Naive thymus-derived CD4-positive, alpha-beta T cell (primary cell): ENCODE results near the gene MAGI2. TPM values are rescaled to one million over a fixed set of nuclear protein-coding genes. Genes with fewer than 3 reads are reported as not detected.

Experiments
- ATAC-seq: fragments of 150-1000 bp; cut with Tn5 transposase; 2 replicates; pipeline ENCODE4 v1.10.0; 2021; ENCODE audit warnings: mild to moderate bottlenecking, moderate library complexity
- CTCF ChIA-PET: fragments of 350-600 bp; sonication (Branson Sonifier 250); formaldehyde crosslinking; loops from one replicate; lab custom pipeline; 2021; ENCODE audit warnings: antibody characterized with exemption; lab: Charles Lee
- POLR2A ChIA-PET: fragments of 350-600 bp; sonication (Branson Sonifier 250); formaldehyde crosslinking; loops from one replicate; lab custom pipeline; 2021; ENCODE audit warnings: antibody characterized with exemption, inconsistent platforms; lab: Charles Lee
- DNase-seq, 9 donors: peaks; one replicate each; pipeline versions ENCODE4 v3.0.0 to v3.0.0-alpha.2; 2020 to 2022; ENCODE audit warnings: mixed read lengths in 1 of 9
- H3K27ac ChIP-seq: one replicate; pipeline ENCODE4 v1.7.0; 2013; ENCODE audit warnings: mild to moderate bottlenecking, low read depth, low read length, moderate library complexity
- H3K27me3 ChIP-seq, 2 donors: one replicate each; pipeline ENCODE4 v1.7.0; 2013; ENCODE audit warnings: low read length in 2 of 2, mild to moderate bottlenecking in 2 of 2, moderate library complexity in 2 of 2; ENCODE audit not compliant: control insufficient read depth in 2 of 2, insufficient read depth in 2 of 2
- H3K36me3 ChIP-seq, 3 experiments: 1 replicate in 2 of 3; 2 replicates in 1 of 3; pipeline ENCODE4 v1.7.0; 2013; ENCODE audit warnings: low read length in 3 of 3, mild to moderate bottlenecking in 3 of 3, moderate library complexity in 1 of 3; ENCODE audit not compliant: insufficient read depth in 3 of 3, control insufficient read depth in 2 of 3
- H3K4me1 ChIP-seq, 2 donors: one replicate each; pipeline ENCODE4 v1.7.0; 2013; ENCODE audit warnings: low read length in 2 of 2, mild to moderate bottlenecking in 2 of 2, moderate library complexity in 1 of 2; ENCODE audit not compliant: control insufficient read depth in 2 of 2, insufficient read depth in 2 of 2
- H3K4me3 ChIP-seq: 2 replicates; pipeline ENCODE4 v1.7.0; 2013; ENCODE audit warnings: mild to moderate bottlenecking, low read length
- H3K9me3 ChIP-seq, 3 experiments: 1 replicate in 2 of 3; 2 replicates in 1 of 3; pipeline ENCODE4 v1.7.0; 2013; ENCODE audit warnings: low read length in 3 of 3; ENCODE audit not compliant: control insufficient read depth in 2 of 3
- H3K27ac Mint-ChIP-seq, 9 donors: one replicate each; pipeline ENCODE4 v1.8.0; 2020 to 2022; ENCODE audit warnings: mixed read lengths in 9 of 9, mild to moderate bottlenecking in 8 of 9, moderate library complexity in 5 of 9, inconsistent platforms in 2 of 9
- H3K27me3 Mint-ChIP-seq, 5 donors: one replicate each; pipeline ENCODE4 v1.8.0; 2021 to 2022; ENCODE audit warnings: mixed read lengths in 5 of 5, mild to moderate bottlenecking in 1 of 5
- H3K36me3 Mint-ChIP-seq, 5 donors: one replicate each; pipeline ENCODE4 v1.8.0; 2020 to 2022; ENCODE audit warnings: mixed read lengths in 5 of 5, mild to moderate bottlenecking in 3 of 5, inconsistent platforms in 1 of 5
- H3K4me1 Mint-ChIP-seq, 7 donors: one replicate each; pipeline ENCODE4 v1.8.0; 2020 to 2022; ENCODE audit warnings: mixed read lengths in 7 of 7, mild to moderate bottlenecking in 3 of 7, inconsistent platforms in 1 of 7
- H3K4me3 Mint-ChIP-seq, 10 donors: one replicate each; pipeline ENCODE4 v1.8.0; 2020 to 2022; ENCODE audit warnings: mild to moderate bottlenecking in 10 of 10, mixed read lengths in 10 of 10, moderate library complexity in 6 of 10, inconsistent platforms in 2 of 10
- H3K9me3 Mint-ChIP-seq, 11 donors: one replicate each; pipeline ENCODE4 v1.8.0; 2020 to 2022; ENCODE audit warnings: mixed read lengths in 11 of 11, mild to moderate bottlenecking in 4 of 11, inconsistent platforms in 1 of 11, moderate library complexity in 1 of 11
- intact Hi-C, 2 donors: fragments of 100-400 bp; cut with micrococcal nuclease; formaldehyde crosslinking; loops; one replicate each; pipeline ENCODE4 v1.15.1; 2023
- polyA plus RNA-seq, 2 donors: library from polyadenylated mRNA; unstranded; fragments of 300-500 nt; fragmentation: Illumina TruSeq; gene quantifications; one replicate each; pipeline ENCODE4 v1.2.3, GENCODE V29; 2021
- total RNA-seq, 6 experiments: library from RNA in 5 of 6; stranded (reverse) in 5 of 6; gene quantifications; 1 replicate in 5 of 6; 2 replicates in 1 of 6; pipeline ENCODE4 v1.2.3 and lab custom pipeline; 2021 to 2026

MAGI2 gene
- total and polyA plus RNA-seq, 7 experiments from 2014 or later: 0.05 to 0.67 (median 0.15) TPM; not detected in 3

- ATAC-seq (no peak), DNase-seq (no peak)
- Mint-ChIP-seq H3K27me3 (no peaks in the 10 kb centered on the region), H3K27ac (no peak overlapping the region), H3K4me1 (peaks cover 0 to 1% (median 0%) of the 10 kb centered on the region in 7 donors), H3K36me3 (no peaks in the 10 kb centered on the region), H3K4me3 (no peak overlapping the region), H3K9me3 (peaks cover 0 to 6% (median 0%) of the 10 kb centered on the region in 11 donors)
- Histone ChIP-seq H3K4me3 (no peak overlapping the region), H3K27ac (no peak overlapping the region), H3K4me1 (no peaks in the 10 kb centered on the region), H3K27me3 (no peaks in the 10 kb centered on the region), H3K36me3 (no peaks in the 10 kb centered on the region), H3K9me3 (no peaks in the 10 kb centered on the region)
- ChIA-PET POLR2A (no interaction called here), CTCF (no interaction called here)
- intact Hi-C loops: no loop called here
Observed at GRCh38 chr7:78565784-78566183, 887.7 kb downstream of the MAGI2 start.

GRCh38 chr7:78563191-78563590 is 890.3 kb downstream of the MAGI2 start:
- ATAC-seq: no peak
- CTCF ChIA-PET: no interaction called here
- Histone ChIP-seq H3K36me3 (no peaks in the 10 kb centered on the region), H3K4me1 (no peaks in the 10 kb centered on the region), H3K9me3 (no peaks in the 10 kb centered on the region), H3K27ac (no peak overlapping the region), H3K4me3 (no peak overlapping the region), H3K27me3 (no peaks in the 10 kb centered on the region)
- Mint-ChIP-seq H3K27me3 (no peaks in the 10 kb centered on the region), H3K4me1 (peaks cover 0 to 1% (median 0%) of the 10 kb centered on the region in 7 donors), H3K9me3 (peaks cover 0 to 6% (median 0%) of the 10 kb centered on the region in 11 donors), H3K4me3 (no peak overlapping the region), H3K27ac (no peak overlapping the region), H3K36me3 (no peaks in the 10 kb centered on the region)
- POLR2A ChIA-PET: no interaction called here
- DNase-seq: no peak
- intact Hi-C loops: no loop called here

GRCh38 chr7:78562191-78562590 is 891.3 kb downstream of the MAGI2 start:
- no peaks in the 10 kb centered on the region for H3K27me3 Mint-ChIP-seq

GRCh38 chr7:78558566-78558965 is 894.9 kb downstream of the MAGI2 start:
- DNase-seq (no peak), ATAC-seq (no peak)
- Histone ChIP-seq H3K27me3 (no peaks in the 10 kb centered on the region), H3K4me1 (no peaks in the 10 kb centered on the region), H3K4me3 (no peak overlapping the region), H3K9me3 (no peaks in the 10 kb centered on the region), H3K36me3 (no peaks in the 10 kb centered on the region), H3K27ac (no peak overlapping the region)
- Mint-ChIP-seq H3K4me1 (no peaks in the 10 kb centered on the region), H3K27me3 (no peaks in the 10 kb centered on the region), H3K4me3 (no peak overlapping the region), H3K36me3 (no peaks in the 10 kb centered on the region), H3K27ac (no peak overlapping the region), H3K9me3 (peaks cover 0 to 4% (median 0%) of the 10 kb centered on the region in 11 donors)
- intact Hi-C loops: no loop called here
- POLR2A ChIA-PET: no interaction called here
- CTCF ChIA-PET: no interaction called here

More at GRCh38 chr7:78562191-78562590, 891.3 kb downstream of the MAGI2 start:
- ATAC-seq: no peak
- Mint-ChIP-seq H3K9me3 (peaks cover 0 to 6% (median 0%) of the 10 kb centered on the region in 11 donors), H3K36me3 (no peaks in the 10 kb centered on the region), H3K4me1 (peaks cover 0 to under 1% (median 0%) of the 10 kb centered on the region in 7 donors), H3K27ac (no peak overlapping the region), H3K4me3 (no peak overlapping the region)
- intact Hi-C loops: no loop called here
- DNase-seq: no peak
- Histone ChIP-seq H3K9me3 (no peaks in the 10 kb centered on the region), H3K4me3 (no peak overlapping the region), H3K36me3 (no peaks in the 10 kb centered on the region), H3K27me3 (no peaks in the 10 kb centered on the region), H3K27ac (no peak overlapping the region), H3K4me1 (no peaks in the 10 kb centered on the region)
- ChIA-PET CTCF (no interaction called here), POLR2A (no interaction called here)

- no peaks in the 10 kb centered on the region for H3K9me3 ChIP-seq
- intact Hi-C loops: no loop called here
- H3K9me3 Mint-ChIP-seq: peaks cover 0 to 8% (median 0%) of the 10 kb centered on the region in 11 donors
- no peak for ATAC-seq
- no peaks in the 10 kb centered on the region for H3K4me1 Mint-ChIP-seq
- no peak overlapping the region for H3K4me3 Mint-ChIP-seq
- no peaks in the 10 kb centered on the region for H3K27me3 ChIP-seq
- no peaks in the 10 kb centered on the region for H3K36me3 ChIP-seq
- CTCF ChIA-PET: no interaction called here
- no peak for DNase-seq
- no peaks in the 10 kb centered on the region for H3K27me3 Mint-ChIP-seq
- H3K4me1 ChIP-seq: no peaks in the 10 kb centered on the region
- no peak overlapping the region for H3K27ac ChIP-seq
- H3K36me3 Mint-ChIP-seq: no peaks in the 10 kb centered on the region
- POLR2A ChIA-PET: no interaction called here
- H3K4me3 ChIP-seq: no peak overlapping the region
- no peak overlapping the region for H3K27ac Mint-ChIP-seq
Observed at GRCh38 chr7:78543976-78544375, 909.5 kb downstream of the MAGI2 start.

GRCh38 chr7:78542981-78543380 is 910.5 kb downstream of the MAGI2 start:
- no peak overlapping the region for H3K4me3 ChIP-seq
- POLR2A ChIA-PET: no interaction called here
- CTCF ChIA-PET: no interaction called here

GRCh38 chr7:78542541-78542940 is 910.9 kb downstream of the MAGI2 start:
- no peak overlapping the region for H3K4me3 ChIP-seq
- no peaks in the 10 kb centered on the region for H3K27me3 Mint-ChIP-seq
- ATAC-seq: no peak
- no peak overlapping the region for H3K27ac ChIP-seq
- intact Hi-C loops: no loop called here
- POLR2A ChIA-PET: no interaction called here
- H3K9me3 ChIP-seq: no peaks in the 10 kb centered on the region
- H3K4me3 Mint-ChIP-seq: no peak overlapping the region
- H3K36me3 Mint-ChIP-seq: peaks cover 0 to 5% (median 0%) of the 10 kb centered on the region in 5 donors
- no peaks in the 10 kb centered on the region for H3K27me3 ChIP-seq
- DNase-seq: no peak
- H3K9me3 Mint-ChIP-seq: peaks cover 0 to 11% (median 4%) of the 10 kb centered on the region in 11 donors
- CTCF ChIA-PET: no interaction called here
- H3K36me3 ChIP-seq: no peaks in the 10 kb centered on the region
- H3K27ac Mint-ChIP-seq: no peak overlapping the region
- H3K4me1 Mint-ChIP-seq: no peaks in the 10 kb centered on the region
- H3K4me1 ChIP-seq: no peaks in the 10 kb centered on the region

More at GRCh38 chr7:78542981-78543380, 910.5 kb downstream of the MAGI2 start:
- ATAC-seq: no peak
- peaks cover 0 to under 1% (median 0%) of the 10 kb centered on the region in 5 donors for H3K36me3 Mint-ChIP-seq
- H3K27ac ChIP-seq: no peak overlapping the region
- no peaks in the 10 kb centered on the region for H3K27me3 ChIP-seq
- no peaks in the 10 kb centered on the region for H3K9me3 ChIP-seq
- H3K9me3 Mint-ChIP-seq: peaks cover 0 to 8% (median 2%) of the 10 kb centered on the region in 11 donors
- no peaks in the 10 kb centered on the region for H3K36me3 ChIP-seq
- intact Hi-C loops: no loop called here
- no peak overlapping the region for H3K4me3 Mint-ChIP-seq
- DNase-seq: no peak
- no peaks in the 10 kb centered on the region for H3K4me1 Mint-ChIP-seq
- no peaks in the 10 kb centered on the region for H3K4me1 ChIP-seq
- H3K27me3 Mint-ChIP-seq: no peaks in the 10 kb centered on the region
- no peak overlapping the region for H3K27ac Mint-ChIP-seq
